ENCODE data around the gene DNAL4.

DNA sequence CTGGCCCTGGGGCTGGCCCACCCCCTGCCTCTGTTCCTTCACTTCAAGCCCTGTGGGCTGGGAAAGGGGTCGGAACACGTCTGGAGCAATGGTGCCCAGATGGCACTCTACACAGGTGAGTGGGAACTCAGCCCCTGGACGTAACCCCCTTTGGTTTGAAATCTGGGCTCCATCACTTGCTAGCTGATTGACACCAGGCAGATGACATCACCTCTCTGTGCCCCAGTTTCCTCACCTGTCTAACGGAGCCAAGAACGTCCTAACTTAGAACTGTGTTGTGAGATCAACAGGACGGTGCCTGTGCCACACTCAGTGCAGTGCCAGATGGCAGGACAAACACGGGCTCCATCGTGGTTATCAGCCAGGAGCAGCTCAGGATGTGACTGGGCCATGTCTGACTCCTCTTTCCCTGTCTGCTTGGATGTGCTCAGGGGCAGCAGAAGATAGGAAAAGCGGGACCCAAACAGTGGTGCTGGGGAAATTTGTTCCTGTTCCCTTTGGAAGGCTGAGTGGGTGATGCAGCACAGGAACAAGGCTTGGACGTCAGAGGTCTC is 25.5 kb upstream of the DNAL4 start:
- TF ChIP-seq, protein P1, sequence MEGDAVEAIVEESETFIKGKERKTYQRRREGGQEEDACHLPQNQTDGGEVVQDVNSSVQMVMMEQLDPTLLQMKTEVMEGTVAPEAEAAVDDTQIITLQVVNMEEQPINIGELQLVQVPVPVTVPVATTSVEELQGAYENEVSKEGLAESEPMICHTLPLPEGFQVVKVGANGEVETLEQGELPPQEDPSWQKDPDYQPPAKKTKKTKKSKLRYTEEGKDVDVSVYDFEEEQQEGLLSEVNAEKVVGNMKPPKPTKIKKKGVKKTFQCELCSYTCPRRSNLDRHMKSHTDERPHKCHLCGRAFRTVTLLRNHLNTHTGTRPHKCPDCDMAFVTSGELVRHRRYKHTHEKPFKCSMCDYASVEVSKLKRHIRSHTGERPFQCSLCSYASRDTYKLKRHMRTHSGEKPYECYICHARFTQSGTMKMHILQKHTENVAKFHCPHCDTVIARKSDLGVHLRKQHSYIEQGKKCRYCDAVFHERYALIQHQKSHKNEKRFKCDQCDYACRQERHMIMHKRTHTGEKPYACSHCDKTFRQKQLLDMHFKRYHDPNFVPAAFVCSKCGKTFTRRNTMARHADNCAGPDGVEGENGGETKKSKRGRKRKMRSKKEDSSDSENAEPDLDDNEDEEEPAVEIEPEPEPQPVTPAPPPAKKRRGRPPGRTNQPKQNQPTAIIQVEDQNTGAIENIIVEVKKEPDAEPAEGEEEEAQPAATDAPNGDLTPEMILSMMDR (IDR thresholded peaks at IDR 0.05) = no peak
- no peak for TF ChIP-seq EZH2 (IDR thresholded peaks at IDR 0.05; ENCODE audit: borderline replicate concordance, insufficient read depth, low read depth, low read length, poor library complexity, severe bottlenecking)

All from B cell (primary cell).